SK-MEL-5 (cell line): ENCODE data around the gene NUPR1. TPM values are rescaled to one million over a fixed set of nuclear protein-coding genes. Genes with fewer than 3 reads are reported as not detected.
"Not testable (repeated sequence)": the region's sequence is repeated elsewhere in the genome, so short reads cannot be mapped to it uniquely, and the experiment has no call there.

Experiments used
- DNase-seq: peaks from one replicate; pipeline ENCODE4 v3.0.0-alpha.2; 2016; ENCODE audit warnings: low read depth, low spot score
- in situ Hi-C: cut with HindIII; loops from 2 replicates; pipeline ENCODE4 v1.10.0; 2016; ENCODE audit warnings: low sequenced_read_pairs, high pct_unique_total_duplicates, low pct_unique_long_range_greater_than_20kb
- total RNA-seq: library from RNA; depleted of rRNA; stranded (reverse); fragments of >200 nt; shearing (Covaris generic); gene quantifications from 2 replicates; pipeline ENCODE4 v1.2.3, GENCODE V29; 2014

NUPR1 gene
- total RNA-seq, 1 experiment from 2014 or later: 61.5 TPM

DNA sequence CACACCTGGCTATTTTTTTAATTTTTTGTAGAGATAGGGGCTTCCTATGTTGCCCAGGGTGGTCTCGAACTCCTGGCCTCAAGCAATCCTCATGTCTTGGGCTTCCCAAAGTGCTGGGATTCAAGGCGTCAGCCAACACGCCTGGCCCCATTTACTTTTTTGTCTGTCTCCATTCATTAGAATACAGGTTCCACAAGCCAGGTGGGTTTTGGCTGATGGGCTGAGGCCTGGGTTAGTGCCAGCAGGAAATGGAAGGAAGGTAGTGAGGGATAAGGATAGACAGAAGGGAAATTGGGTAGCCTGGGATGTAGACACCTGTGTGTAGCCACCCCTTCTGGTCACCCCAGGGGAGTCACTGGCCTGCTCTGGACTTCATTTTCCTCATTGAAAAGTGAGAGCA is 27.7 kb downstream of the NUPR1 start:
- in situ Hi-C loops: no loop called here
- DNase-seq: no peak

DNA sequence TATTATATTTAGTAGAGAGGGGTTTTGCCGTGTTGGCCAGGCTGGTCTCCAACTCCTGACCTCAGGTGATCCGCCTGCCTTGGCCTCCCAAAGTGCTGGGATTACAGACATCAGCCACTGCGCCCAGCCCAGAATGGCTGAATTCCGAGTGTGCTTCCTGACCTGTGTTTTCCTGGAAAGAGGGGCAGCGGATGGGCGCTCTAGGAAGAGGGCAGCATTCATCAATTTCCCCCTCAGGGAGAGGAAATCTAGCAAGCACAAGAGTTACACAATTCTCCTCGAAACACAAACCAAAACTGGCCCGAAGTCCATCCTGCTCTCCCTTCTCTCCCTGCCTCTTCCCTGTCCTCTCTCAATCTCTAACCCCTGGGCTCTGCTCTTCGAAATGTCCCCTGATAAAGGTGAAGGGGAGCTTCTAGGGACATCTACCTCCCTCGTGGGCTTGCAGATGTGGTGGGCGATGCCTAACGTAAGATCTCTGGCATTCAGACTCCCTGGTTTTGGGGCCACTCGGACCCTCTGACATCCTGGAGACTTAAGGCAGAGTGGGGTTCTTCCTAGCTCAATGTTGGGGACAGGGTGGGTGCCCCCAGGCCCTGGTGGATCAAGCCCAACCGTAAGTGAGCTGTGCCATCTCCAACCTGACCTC is 33.2 kb downstream of the NUPR1 start:
- DNase-seq: no peak
- in situ Hi-C loops: no loop called here

DNA sequence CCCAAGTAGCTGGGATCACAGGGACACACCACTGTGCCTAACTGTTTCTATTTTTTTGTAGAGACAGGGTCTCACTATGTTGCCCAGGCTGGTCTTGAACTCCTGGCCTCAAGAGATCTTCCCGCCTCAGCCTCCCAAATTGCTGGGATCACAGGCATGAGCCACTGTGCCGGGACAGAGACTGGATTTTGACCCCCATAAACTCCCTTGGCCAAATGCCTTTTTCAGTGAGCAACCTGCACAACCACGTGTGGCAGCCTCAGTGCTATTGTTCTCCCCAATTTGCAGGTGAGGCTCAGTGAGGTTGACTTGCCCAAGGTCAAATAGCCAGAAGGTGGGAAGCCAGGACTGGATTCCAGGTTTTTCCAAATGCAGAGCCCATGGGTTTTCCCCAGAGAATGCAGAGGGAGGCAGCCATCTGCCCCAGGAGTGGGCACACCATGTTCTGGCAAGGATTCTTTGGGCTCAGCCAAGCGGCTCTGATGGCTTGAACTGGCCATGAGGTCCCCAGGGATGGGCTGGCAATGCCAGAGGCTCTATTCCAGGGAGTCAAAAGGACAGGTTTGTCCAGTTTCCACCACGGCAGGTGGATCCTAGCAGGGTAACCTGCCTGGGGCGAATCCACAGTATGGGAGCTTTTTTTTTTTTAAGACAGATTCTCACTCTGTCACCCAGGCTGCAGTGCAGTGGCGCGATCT is 33.9 kb downstream of the NUPR1 start:
- in situ Hi-C loops: no loop called here
- no peak for DNase-seq

DNA sequence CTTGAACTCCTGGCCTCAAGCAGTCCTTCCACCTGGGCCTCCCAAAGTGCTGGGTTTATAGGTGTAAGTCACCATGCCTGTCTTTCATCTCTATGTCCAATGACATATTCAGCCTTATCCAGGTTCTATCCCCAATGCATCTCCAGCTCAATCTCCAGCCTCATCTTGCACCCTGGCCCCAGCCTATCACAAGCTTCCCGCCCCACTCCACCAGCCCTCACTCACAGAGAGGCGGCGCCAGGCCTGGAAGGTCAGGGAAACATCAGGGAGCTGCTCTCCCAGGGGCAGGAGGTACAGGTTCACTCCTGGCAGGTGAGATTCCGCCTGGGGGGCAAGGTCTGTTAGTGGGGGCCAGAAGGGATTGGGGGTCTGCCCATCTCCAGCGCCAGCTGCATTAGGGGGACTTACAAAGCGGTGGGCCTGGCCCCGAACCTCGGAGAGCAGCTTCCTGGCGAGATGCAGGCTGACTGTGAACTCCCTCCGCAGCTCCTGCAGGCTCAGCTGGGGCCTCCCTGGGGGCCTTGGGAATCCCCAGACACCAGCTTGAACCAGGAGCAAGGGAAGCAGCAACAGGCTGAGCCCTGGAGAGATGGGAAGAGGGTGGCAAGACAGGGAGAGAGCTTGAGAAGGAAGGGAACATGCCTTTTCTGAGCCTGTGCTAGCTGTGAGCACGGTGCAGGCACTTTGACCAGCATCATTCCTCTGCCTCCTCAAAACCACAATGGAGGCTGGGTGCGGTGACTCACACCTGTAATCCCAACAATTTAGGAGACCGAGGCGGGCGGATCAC is 35.1 kb downstream of the NUPR1 start:
- in situ Hi-C loops: no loop called here
- DNase-seq: no peak

DNA sequence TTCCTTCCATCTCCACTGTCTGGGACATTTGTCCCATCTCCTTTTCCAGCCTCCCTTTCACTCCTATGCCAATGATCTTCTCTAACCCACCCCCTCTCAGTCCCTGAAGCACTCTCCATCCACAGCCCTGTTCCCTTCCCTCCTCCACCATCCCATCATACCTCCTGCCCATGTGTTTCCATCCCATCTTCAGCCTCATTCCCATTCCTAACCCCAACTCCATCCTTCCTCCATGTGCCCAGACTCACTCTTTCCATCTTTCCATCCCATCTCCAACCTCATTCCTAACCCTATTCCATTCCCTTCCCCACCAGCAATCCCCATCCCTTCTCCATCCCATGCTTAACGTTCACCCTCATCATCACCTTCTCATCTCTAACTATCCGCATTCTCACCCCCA is 36.5 kb downstream of the NUPR1 start:
- in situ Hi-C loops: no loop called here
- DNase-seq: no peak

DNA sequence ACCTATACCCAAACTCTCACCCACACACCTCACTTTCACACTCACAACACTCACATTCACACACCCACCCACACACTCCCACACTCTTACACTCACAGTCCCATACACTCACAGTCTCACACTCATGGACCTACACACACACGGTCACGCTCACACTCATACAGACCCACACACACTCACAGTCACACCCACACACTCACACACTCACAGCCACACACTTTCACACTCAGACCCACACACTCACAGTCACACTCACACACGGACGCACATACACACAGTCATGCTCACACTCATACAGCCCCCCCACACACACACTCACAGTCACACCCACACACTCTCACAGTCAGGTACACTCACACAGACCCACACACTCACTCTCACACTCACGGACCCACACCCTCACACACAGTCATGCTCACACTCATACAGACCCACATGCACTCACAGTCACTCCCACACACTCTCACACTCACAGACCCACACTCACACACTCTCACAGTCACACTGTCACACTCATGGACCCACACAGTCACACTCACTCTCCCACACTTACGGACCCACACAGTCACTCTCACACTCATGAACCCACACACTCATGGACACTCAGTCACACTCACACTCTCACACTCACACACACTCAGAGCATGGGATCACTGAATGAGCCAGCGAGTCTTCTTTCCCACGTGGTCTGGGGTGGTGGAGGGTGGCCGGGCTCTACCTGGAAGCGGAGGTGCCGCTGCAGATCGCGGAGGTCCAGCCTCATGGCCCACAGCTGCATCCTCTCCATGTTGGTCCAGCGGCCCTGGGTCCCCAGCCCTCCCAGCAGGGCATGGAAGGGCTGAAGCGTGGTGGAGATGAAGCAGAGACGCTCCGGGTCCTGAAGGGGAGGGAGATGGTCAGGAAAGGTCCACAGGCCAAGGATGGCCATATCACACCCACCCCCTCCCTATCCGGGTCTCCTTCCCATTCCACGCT is 37.2 kb downstream of the NUPR1 start:
- in situ Hi-C loops: no loop called here
- no peak for DNase-seq

DNA sequence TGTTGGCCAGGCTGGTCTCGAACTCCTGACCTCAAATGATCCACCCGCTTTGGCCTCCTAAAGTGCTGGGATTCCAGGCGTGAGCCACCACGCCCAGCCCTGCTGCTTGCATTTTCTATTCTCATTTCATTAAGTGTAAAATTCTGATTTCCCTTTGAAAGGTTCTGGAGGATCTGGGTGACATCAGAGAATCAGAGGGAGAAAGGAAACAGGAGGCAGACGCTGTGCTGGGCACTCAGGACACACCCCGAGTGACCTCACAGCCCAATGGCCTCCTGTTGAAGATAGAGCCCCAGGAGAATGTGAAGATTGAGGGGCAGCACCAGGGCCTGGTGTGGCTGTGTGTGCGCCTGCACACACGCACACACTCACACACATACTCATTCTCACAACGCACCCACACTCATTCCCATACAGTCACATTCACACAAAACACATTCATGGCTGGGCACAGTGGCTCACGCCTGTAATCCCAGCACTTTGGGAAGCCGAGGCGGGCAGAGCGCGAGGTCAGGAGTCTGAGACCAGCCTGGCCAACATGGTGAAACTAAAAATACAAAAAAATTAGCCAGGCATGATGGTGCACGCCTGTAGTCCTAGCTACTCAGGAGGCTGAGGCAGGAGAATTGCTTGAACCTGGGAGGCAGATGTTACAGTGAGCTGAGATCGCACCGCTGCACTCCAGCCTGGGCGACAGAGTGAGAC is 38.1 kb downstream of the NUPR1 start:
- in situ Hi-C loops: not testable (repeated sequence)

DNA sequence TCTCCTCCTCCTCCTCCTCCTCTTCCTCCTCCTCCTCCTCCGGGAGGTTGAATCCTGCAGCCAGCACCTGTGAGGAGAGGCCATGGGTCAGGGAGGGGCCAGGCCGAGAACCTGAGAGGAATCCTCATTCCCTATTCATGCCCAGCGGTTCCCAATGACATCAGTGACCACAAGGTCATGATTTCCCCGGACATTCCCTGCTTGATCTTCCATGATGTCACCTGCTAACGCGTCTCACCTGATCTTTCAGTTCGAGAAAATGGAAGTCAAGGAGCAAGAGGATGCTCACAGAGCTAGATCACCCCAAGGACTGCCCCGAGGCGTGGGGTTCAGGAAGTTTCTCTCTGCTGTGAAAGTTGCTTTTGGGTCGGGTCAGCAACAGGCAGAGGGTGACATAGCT is 38.9 kb downstream of the NUPR1 start:
- in situ Hi-C loops: no loop called here

More for the DNA sequence above, 38.1 kb downstream of the NUPR1 start:
- DNase-seq: not testable (repeated sequence)

DNA sequence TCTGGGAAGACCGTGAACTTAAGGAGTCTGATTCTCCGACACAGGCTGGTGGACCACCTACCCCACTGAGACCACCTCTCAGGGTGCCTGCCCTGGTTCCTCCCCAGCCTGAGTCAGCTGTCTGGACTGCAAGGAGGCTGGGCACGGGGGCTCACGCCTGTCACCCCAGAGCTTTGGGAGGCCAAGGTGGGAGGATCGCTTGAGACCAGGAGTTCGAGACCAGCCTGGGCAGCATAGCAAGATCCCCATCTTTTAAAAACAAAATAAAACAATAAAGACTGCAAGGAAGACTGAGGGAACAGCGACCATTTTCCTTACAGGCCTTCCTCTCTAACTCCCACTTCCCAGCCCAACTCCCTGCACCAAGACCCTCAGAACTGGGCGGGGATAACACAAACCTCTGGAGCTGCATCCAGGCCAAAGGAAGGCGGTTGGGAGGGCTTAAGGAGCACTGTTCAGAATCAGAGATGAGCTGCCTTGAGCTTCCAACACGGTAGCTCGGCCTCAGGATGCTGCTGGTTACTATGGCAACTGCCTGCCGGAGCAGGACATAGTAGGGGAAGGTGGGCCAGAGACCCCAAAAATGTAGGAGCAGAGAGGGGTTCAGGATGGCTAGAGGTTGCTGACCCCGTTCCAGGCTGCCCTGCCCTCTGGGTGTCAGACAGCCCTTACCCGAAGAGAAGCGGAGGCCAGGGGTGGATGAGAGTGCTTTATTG is 40.0 kb downstream of the NUPR1 start:
- DNase-seq: no peak
- in situ Hi-C loops: no loop called here

More for the DNA sequence above, 38.9 kb downstream of the NUPR1 start:
- DNase-seq: no peak

DNA sequence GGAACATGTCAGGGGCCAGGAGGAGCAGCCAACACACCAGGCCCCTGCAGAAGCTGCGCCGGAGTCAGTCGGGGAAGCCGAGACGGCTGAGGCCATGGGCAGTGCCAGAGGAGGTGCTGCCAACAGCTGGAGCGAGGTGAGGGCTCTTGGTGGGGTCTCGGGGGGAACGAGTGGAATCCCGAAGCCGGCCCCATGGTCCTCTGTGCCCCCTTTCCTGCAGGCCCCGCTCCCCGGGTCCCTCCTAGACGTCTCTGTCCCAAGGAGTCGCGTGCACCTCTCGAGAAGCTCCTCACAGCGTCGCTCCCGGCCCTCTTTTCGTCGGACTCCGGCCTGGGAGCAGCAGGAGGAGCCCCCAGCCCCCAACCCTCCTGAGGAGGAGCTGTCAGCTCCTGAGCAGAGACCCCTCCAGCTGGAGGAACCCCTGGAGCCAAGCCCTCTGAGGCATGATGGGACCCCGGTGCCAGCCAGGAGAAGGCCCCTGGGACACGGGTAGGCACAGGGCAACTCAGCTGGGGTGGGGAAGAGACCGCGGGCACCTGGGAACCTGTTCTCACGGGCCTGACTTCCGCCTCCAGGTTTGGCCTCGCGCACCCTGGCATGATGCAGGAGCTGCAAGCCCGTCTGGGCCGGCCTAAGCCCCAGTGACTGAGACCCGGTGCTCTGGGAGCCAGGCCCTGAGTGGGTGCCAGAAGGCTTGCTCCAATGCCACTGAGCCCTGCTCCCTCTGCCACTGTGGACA is 40.7 kb downstream of the NUPR1 start:
- DNase-seq: no peak
- in situ Hi-C loops: no loop called here

DNA sequence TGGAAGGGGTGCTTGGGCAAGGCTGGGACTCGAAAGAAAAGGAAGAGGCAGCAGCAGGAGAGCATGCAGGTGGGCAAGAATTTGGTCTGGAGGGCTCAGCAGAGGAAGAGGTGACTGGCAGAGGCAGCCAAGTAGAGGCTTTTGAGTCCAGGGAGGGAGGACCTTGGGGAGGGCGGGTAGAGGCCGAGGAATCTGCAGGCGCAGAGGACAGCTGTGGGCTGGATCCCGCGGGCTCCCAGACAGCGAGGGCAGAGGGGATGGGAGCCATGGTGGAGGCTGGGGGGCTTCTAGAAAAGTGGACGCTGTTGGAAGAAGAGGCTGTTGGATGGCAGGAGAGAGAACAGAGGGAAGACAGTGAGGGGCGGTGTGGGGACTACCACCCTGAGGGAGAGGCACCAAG is 41.4 kb downstream of the NUPR1 start:
- in situ Hi-C loops: no loop called here
- no peak for DNase-seq

DNA sequence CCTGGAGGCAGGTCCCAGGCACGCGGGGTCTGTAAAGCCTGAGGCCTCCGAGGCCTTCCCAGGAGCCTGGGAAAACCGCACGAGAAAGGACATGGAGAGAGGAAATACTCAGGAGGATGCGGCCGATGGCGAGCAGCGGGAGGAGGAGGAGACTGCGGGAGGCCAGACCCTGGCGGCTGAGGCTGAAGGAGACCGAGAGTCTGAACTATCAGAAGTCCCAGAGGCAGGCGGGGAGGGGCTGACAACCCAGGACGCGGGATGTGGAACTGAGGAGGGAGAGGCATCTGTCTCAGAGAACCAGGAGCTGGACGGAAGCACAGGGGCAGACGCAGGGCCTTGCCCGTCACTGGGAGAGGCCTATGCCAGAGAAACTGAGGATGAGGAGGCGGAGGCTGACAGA is 41.9 kb downstream of the NUPR1 start:
- in situ Hi-C loops: no loop called here

DNA sequence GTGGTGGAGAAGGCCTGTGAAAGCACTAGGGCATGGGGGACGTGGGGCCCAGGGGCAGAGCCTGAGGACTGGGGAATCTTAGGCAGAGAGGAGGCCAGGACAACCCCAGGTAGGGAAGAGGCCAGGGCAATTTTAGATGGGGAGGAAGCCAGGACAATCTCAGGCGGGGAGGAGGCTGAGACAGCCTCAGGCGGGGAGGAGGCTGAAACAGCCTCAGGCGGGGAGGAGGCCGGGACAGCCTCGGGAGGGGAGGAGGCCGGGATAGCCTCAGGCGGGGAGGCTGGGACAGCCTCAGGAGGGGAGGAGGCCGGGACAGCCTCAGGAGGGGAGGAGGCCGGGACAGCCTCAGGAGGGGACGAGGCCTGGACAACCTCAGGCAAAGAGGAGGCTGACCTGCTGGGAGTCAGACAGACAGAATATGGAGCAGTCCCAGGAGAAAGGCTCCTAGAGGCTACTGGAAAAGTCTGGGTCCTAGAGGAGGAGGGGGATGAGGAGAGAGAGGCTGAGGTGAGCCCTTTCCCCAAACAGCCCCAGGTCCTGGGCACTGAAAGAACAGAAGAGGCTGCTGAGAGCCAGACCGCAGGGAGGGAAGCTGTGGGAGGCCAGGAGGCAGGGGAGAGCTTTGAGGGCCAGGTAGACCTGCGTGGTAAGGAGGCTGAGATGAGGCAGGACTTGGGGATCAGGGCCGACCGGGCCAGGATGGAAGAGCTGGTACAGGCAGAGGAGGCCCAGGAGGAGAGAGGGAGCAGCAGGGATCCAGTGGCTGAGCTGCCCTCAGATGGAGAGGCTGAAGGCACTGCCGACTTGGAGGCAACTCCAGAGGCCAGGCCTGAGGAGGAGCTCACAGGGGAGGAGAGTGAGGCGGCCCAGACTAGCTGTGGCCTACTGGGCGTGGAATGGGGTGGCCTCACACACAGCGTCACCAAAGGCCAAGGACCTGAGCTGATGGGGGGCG is 42.7 kb downstream of the NUPR1 start:
- no peak for DNase-seq
- in situ Hi-C loops: no loop called here

More for the DNA sequence above, 41.9 kb downstream of the NUPR1 start:
- DNase-seq: no peak

DNA sequence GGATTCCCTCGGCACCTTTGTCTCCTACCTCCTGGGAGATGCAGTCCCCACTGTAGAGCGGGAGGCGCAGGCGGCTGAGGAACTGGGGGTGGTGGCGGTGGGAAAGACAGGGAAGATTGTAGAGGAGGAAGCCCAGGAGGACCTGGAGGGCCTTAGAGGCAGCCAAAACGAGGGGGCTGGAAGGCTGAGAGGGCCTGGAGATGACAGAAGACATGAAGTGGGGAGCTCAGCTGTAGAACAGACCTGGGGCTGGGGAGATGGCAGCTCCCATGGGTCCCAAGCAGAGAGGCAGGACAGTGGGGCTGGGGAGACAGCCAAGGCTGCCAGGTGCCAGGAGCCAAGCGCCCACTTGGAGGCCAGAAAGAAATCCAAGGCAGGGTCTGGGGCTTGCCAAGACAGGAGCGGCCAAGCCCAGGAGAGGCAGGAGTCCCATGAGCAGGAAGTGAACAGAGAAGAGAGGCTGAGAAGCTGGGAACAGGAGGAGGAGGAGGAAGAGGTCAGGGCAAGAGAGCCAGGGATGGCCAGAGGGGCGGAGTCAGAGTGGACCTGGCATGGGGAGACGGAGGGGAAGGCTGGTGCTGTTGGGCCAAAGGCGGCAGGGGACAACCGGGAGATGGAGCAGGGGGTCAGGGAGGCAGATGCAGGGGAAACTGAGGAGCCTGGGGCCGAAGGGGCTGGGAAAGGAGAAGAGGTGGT is 43.5 kb downstream of the NUPR1 start:
- in situ Hi-C loops: no loop called here
- no peak for DNase-seq
